HG02623 (cell line): ENCODE measurements around the gene SDR9C7.
"Not testable (repeated sequence)": the region's sequence is repeated elsewhere in the genome, so short reads cannot be mapped to it uniquely, and the experiment has no call there.

ENCODE experiments used
- ATAC-seq: cut with Tn5 transposase; IDR thresholded peaks from one replicate; pipeline ENCODE4 v1.9.1; 2021; ENCODE audit warnings: moderate library complexity; ENCODE audit not compliant: unreplicated experiment

SDR9C7 gene

DNA sequence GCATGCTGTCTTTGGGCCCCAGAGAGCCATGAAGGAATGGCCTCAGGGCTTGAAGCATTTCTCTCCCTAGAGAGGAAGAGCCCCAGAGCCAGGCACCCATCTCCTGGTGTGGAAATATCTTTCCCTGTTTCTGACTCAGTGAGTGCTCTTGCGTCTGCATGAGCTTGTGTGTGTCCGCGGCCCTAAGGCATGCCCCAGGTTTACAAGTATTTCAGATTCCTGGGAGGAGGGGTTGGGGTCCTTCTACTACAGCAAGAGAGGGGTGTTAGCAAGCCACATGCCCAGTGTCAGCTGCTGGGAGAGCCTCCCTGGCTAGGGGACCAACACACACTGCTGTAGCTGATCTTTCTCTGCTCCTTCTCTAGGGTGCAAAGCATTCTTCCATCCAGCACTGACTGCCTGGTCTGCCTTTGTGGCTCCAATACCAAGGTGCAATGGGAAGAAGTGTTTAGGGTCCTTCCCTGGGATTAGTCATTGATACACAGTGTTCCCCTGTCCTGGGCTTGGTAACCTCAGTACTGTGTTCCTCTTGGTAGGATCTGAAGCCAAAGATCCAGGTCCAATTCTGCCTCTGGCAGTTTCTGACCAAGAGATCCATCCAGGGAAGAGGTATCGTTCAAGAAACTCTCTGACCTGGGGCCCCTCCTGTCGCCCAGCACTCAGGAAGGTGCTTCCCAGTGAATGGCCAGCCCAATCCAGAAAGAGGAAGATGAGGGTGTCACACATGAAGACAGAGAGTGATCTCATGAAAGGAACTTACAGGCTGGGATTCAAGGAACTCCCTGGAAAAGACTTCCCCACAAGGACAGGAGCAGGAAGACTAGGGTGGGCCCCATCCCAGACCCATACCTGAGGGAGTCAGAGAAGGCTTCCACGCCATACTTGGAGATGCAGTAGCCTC, 20.1 kb upstream of the SDR9C7 start:
- no peak for ATAC-seq

DNA sequence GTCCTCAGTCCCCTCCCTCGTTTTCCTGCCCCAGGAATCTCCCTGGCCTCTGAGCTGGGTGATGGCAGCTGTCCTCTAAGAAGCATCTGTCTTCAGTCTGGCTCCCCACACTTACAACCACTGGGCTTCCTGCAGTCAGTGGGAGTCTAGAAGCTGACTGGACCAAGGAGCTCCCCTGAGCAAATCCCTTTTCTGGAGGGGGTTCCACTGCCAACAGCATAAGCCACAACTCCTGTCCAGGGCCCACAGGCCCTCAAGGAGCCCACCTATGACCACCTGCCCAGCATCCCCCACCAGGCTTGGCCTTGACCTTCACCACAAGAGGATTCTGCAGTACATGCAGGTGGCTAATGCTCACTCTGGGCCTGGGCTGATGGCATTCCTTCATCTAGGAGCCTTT, 19.1 kb upstream of the SDR9C7 start:
- ATAC-seq: no peak

DNA sequence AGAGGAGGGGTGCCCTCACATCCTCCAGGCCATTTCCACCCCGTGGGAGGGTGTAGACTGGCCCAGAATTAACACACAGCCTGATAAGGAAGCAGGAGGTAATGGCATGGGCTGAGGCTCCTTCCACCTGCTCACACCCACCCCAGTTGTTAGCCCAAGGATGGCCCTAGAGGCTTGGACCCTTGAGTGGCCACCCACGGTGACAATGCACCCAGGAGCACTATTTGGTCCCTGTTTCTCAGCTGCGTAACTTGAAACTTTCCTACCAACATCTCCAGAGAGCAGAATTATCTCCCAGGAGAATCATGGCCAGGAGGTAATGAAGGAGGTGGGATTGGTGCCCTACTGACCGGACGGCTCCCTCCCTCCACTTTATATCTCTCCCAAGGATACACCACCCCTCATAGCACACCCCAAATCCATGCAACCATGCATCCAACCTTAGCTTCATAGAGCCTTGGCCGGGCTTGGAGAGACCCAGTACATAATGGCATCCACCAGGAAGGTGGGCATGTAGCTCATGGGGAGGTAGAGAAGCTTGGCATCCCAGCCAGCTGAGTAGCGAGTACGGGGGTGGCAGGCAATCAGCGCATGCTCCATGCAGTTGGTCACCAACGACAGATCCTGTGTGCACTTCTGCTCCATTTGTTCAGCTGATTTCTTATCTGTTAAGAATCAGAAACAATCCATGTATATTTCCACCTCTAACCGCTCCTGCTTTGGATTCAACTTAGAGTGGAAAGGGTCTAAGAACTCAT, 17.6 kb upstream of the SDR9C7 start:
- no peak for ATAC-seq

DNA sequence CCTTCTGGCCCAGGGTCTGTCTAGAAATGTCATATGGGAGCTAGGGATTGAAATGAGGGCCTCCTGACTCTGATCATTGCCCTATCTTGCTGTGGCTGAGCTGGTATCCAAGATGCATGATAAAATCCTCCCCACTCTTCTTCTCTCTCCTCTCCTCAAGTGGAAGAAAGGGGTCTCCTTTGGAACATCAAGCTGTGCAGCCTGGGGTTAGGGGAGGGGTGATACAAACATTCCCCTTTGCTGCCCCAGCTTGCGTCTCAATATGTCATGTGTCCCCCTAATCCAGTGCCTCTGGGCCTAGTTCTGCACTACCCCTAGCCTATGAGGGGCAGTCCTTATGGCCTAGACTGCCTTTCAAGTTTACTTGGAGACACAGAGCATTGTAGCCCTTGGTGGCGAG, 14.7 kb upstream of the SDR9C7 start:
- ATAC-seq: no peak

DNA sequence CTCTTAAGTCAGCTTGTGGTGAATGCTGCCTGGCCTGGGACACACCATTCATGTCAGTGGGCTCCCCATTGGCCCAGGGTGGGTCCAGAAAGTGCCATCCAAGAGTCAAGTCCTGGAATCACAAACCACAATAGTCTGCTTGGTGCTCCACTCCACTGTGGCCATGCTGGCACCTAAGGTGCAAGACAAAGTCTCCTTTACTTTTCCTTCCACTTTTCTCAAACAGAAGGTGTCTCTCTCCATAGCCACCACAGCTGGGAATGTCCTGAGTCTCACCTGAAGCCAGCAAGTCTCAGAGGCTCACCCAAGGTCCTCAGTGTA, 14.2 kb upstream of the SDR9C7 start:
- no peak for ATAC-seq

DNA sequence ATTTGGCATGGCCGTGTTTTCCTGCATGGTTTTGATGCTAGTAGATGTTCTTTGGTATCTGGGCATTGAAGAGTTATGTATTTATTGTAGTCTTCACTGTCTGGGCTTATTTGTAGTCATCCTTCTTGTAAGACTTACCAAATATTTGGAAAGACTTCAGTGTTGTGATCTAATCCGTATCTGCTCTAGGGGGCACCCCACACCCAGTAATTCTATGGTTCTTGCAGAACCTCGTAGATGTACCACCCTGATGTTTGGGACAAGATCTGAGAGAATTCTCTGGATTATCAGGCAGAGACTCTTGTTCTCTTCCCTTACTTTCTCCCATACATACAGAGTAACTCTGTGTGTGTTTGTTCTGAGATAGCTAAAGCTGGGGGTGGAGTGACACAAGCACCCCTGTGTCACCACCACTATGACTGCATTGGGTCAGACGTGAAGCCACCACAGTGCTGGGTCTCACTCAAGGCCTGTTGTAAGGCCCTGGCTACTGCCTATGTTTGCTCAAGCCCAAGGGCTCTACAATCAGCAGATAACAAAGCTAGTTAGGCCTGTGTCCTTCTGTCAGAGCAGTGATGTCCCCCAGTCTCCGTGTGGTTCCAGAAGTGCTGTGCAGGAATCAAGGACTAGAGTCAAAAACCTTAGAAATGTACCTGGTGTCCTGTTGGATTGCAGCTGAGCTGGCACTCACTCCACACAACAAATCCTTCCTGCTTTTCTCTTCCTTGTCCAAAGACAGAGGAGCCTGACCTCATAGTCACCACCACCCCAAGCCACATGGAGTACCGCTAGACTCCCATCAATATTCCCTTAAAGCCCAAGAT, 13.6 kb upstream of the SDR9C7 start:
- ATAC-seq: no peak

DNA sequence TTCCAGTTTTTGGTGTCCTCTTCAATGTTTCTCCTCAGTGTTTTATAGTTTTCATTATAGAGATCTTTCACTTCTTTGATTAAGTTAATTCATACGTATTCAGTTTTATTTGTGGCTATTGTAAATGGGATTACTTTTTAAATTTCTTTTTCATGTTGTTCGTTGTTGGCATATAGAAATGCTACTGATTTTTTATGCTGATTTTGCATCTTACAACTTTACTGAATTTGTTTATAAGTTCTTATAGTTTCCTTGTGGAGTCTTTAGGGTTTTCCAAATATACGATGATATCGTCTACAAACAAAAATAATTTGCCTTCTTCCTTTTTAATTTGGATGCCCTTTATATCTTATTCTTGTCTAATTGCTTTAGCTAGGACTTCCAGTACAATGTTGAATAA, 9.7 kb upstream of the SDR9C7 start:
- ATAC-seq: no peak

DNA sequence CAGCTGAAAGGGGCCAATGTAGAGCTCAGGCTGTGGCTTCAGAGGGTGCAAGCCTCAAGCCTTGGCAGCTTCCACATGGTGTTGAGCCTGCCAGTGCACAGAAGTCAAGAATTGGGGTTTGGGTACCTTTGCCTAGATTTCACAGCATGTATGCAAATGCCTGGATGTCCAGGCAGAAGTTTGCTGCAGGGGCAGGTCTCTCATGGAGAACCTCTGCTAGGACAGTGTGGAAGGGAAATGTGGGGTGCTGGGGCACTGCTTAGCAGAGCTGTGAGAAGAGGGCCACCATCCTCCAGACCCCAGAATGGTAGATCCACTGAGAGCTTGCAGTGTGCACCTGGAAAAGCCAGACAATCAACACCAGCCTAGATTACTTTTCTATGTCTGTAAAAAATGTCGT, 9.2 kb upstream of the SDR9C7 start:
- not testable (repeated sequence) for ATAC-seq

DNA sequence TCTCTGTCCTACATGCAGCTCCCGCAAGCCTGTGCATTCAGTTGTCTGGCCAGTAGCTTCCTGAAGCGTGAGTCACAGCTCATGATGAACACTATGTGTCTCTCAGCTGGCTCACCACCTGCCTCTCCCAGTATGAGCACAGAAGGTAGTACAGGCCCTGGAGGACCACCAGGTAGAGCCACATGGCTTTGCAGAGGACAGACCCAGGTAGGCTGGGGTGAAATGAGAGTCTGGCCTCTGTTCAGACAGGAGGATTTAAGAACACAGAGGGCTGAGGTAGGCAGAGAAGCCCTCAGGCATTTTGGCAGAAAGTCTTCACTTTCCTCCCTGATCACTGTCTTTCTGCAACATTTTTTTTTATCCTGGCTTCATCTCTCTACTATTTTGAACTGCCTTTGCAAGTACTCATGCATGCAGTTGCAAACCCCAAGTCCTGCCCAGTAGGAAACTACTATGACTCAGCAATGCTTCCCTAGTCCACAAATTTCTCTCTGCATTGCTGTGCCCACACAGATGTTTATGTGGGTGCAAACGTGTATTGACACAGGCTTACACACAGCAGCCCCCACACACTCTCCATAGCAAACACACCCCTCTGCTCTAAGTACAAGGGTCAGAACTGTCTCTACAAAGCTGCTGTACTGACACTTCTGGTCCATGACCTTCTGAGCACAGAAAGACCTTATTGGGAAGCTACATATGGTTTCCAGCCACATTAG, 7.2 kb upstream of the SDR9C7 start:
- no peak for ATAC-seq

DNA sequence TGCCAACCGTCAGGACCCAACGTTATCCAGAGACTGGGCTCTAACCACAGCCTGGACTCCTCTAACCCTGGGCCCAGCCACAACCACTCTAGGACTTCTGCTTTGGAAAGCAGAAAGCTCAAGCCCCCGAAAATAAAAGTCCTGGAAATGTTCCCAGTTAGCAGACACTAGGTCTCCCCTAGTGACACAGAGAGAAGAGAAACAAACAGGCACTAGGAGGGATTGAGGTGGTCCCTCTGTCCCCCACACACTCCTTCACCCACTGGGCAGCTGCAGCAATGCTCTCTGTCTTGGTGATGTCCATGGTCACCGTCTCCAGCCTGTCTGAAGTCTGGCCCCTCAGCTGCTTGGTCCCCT, 6.7 kb upstream of the SDR9C7 start:
- ATAC-seq: not testable (repeated sequence)

DNA sequence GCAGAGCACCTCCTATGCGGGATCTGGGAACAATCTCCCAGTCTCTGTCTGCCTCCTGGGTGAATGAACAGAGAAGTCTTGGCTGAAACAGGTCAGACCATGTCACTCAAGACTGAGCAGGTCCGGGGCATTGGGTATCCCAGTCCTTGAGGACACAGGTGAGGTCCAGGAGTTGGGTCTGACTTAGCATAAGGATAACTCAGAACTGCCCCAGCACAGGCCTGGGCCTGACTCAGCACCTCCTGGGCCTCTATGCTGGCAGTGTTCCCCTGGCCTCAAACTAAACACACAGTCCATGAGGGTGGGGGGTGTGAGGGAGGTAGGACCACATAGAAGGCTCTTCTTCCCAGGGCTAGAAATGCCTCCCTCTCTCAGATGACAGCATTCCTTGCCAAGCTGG, 1.5 kb upstream of the SDR9C7 start:
- ATAC-seq: no peak

DNA sequence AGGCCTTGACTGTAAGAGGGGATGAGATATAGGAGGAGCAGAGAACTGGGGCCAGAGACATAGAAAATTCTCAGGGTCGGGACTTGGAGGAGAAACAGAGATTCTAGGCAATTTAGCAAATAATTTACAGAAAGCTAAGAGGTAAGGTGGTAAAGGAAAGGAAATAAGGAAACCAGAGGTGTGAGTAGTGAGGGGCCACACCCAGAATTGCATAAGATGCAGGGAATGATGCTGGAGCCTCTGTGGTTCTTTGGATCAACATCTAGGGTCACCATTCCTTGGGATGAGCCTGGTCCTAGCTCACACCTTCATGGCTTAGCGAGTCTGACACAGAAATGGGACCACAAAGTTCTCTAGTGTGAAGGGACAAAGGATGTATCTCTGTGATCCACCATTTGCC, 949 bp upstream of the SDR9C7 start:
- ATAC-seq: no peak

DNA sequence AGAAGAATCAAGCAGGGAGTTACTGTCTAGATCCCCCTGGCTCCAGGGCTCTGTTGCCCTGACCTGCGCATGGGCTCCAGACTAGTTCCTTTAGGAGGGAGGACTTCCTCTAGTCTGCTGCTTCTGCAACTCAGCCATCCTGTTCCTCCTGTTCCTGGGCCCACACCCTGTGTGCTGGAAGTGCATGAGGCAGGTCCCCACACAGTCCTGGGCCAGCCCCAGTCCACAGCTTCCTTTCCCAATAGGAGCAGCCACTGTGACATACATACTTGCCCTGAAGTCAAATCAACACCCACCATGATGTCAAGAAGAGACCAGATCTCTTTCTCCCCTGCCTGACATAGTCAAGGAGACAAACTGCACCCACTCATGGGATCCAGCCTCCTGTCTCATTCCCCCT, 1.3 kb downstream of the SDR9C7 start:
- no peak for ATAC-seq

DNA sequence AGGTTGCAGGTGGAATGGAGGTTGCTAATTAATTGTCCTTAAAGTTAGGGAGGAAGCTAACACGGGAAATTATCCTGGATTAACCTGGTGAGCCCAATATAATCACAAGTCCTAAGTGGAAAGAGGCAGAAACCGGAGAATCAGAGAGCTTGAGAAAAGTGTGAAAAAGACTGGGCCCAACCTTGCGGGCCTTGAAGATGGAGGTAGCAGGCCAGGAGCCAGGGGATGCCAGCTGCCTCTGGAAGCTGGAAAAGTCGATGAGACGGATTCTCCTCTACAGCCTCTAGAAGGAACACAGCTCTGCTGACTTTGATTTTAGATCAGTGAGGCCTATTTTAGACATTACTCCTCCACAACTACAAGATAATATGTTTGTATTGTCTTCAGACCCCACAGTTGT, 2.1 kb downstream of the SDR9C7 start:
- no peak for ATAC-seq

DNA sequence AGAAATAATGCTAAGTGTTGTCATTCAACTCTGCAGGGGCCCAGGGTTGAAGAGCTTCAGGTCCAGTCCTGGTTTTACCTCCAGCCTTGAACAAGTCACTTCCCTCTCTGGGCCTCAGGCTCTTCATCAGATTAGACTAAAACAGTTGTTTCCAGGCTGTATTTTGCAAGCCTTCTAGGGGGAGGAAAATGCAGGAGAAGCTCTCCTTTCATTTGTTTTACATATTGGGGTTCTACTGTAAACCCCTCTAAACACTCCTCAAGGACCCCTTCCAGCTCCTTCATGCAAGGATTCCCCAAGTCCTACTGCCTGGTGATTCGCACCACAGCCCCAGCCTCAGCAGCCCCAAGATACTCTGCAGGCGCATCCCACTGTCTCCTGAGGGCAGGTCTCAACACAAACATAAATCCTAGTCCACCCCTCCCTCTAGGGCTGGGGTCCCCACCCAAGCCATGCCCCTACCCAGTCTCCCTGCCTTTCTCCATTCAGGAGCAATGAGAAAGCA, 2.7 kb downstream of the SDR9C7 start:
- no peak for ATAC-seq

DNA sequence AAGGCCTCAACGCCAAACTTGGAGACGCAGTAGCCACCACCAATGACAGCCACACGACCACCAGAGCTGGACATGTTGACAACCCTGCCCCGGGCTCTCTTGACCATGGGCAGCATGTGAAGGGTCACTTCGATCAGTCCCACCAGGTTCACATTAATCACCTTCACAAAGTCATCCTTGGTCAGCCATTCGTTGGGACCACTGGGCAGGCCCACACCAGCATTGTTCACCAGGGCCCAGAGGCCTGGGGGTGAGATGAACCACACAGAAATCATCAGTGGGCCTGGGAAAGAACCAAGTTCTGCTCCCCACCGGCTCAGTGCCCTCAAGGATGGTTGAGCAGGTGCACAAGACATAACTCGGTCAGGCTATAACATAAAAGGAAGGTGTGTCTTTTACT, 4.0 kb downstream of the SDR9C7 start:
- no peak for ATAC-seq

DNA sequence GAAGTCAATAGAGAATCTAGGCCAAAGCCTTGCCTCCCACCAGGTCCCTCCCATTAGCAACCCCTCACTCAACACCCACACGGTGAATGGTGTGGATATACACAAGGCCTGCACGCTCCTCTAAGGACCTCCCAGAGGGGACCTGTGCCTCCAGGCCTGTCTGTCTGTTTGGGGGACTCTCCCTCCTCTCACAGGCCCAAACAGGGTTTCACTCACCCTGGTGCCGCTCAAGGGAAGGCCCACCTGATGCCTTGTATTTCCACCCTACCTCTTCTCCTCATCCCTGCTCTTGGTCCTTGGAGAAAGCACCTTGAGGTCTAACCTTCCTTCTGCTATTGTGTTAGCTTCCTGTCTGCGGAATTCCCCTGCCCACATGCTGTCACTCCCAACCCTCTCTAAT, 4.4 kb downstream of the SDR9C7 start:
- no peak for ATAC-seq

DNA sequence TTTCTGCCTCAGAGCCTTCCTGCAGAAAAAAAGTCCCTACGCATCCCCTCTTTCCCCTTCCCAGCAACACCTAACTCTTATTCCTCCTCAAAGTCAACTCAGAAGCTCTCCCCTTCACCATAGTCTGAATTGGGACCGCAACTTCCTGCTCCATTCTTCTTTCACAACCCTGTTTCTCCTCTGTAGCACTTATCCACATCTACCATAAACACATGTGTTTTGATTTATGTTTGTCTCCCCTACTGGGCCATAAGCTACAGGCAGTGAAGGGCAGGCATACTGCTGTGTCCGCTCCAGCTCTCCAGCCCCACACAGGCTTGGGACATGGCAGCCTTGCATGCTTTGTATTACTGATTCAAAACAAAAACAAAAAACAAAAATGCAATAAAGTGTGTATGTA, 5.9 kb downstream of the SDR9C7 start:
- no peak for ATAC-seq

DNA sequence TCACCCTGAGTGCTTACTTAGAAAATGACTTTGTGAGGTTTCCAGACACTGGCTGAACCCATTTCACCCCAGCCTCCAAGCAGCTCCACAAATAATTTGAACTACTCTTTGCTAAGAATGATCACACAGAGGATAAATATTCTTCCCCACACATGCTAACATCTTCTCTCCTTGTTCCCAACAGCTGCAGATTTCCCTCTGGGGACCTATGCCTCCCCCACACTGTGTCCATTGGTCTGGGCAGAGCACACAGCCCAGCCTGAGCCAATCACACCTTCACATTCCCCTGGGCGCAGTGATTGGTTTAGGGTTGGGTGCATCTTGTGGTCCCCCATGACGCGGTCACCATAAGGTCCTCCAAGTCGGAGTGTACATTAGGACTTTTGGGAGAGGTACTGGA, 6.9 kb downstream of the SDR9C7 start:
- ATAC-seq: no peak

DNA sequence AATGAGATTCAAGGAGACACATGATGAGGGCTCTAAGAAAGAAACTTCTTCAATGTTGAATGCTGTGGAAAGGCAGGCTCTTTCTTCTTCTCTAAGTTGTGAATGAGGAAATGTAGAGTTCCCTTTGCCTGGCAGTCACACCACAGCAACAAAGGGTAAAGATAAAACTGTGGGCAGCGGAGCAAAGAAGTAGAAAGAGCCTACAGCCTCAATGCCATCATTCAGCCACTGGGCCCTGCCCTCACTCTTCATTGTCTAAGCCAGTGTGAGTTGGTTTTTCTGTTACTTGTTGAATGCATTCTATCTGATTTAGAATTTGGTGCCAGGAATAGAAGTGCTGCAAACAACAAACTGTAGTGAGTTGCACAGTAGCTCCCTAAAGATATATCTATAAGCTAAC, 12.2 kb downstream of the SDR9C7 start:
- ATAC-seq: no peak

DNA sequence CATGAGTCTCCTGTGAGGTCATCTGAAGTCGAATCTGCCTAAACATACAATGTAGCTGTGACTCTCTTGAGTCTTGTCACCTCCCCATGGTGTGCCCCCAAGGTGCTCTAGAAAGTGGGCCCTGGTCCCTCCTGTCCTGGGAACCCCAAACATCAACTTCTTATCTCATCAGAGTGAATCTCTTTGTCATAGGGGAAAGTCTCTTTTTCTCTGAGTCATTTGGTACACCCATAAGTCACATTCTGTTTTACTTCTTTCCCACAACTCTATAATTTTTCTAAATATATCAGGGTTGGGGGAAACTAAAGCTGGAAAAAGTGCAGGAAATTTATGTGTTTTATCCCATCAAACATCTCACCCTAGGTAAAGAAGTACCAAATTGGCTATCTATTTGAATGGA, 12.9 kb downstream of the SDR9C7 start:
- no peak for ATAC-seq
